ENCODE results near the gene CPT1A.
A peak's percentile ranks its signal among the peaks of the same experiment; 100 is the strongest.
"Not testable (repeated sequence)": the region's sequence is repeated elsewhere in the genome, so short reads cannot be mapped to it uniquely, and the experiment has no call there.

The CPT1A gene

GRCh38 chr11:68865241-68865640, 23.5 kb upstream of the CPT1A start:
- Histone ChIP-seq H3K4me1 (ENCODE audit: control insufficient read depth, insufficient read depth, low read length) (no peaks in the 10 kb centered on the region), H3K27me3 (ENCODE audit: control insufficient read depth, insufficient read depth, low read length) (no peaks in the 10 kb centered on the region), H3K27ac (ENCODE audit: low read depth, low read length) (no peak overlapping the region), H3K36me3 (ENCODE audit: control insufficient read depth, insufficient read depth, low read length) (no peaks in the 10 kb centered on the region), H3K4me3 (ENCODE audit: low read length) (no peak overlapping the region), H3K9ac (ENCODE audit: low read length) (no peak overlapping the region)

GRCh38 chr11:68863553-68864265, 22.0 kb upstream of the CPT1A start:
- no peaks in the 10 kb centered on the region for H3K36me3 ChIP-seq (ENCODE audit: control insufficient read depth, insufficient read depth, low read length)
- no peak overlapping the region for H3K9ac ChIP-seq (ENCODE audit: low read length)
- H3K4me3 ChIP-seq (ENCODE audit: low read length): no peak overlapping the region
- H3K4me1 ChIP-seq (ENCODE audit: control insufficient read depth, insufficient read depth, low read length): no peaks in the 10 kb centered on the region
- H3K27ac ChIP-seq (ENCODE audit: low read depth, low read length): no peak overlapping the region
- H3K27me3 ChIP-seq (ENCODE audit: control insufficient read depth, insufficient read depth, low read length): no peaks in the 10 kb centered on the region

GRCh38 chr11:68862421-68862820, 20.7 kb upstream of the CPT1A start:
- H3K27me3 ChIP-seq (ENCODE audit: control insufficient read depth, insufficient read depth, low read length): no peaks in the 10 kb centered on the region
- no peak overlapping the region for H3K4me3 ChIP-seq (ENCODE audit: low read length)
- no peaks in the 10 kb centered on the region for H3K36me3 ChIP-seq (ENCODE audit: control insufficient read depth, insufficient read depth, low read length)
- H3K9ac ChIP-seq (ENCODE audit: low read length): no peak overlapping the region
- no peak overlapping the region for H3K27ac ChIP-seq (ENCODE audit: low read depth, low read length)
- no peaks in the 10 kb centered on the region for H3K4me1 ChIP-seq (ENCODE audit: control insufficient read depth, insufficient read depth, low read length)

GRCh38 chr11:68859123-68859522, 17.4 kb upstream of the CPT1A start:
- Histone ChIP-seq H3K4me1 (ENCODE audit: control insufficient read depth, insufficient read depth, low read length) (no peaks in the 10 kb centered on the region), H3K27me3 (ENCODE audit: control insufficient read depth, insufficient read depth, low read length) (peaks cover 2% of the 10 kb centered on the region), H3K27ac (ENCODE audit: low read depth, low read length) (no peak overlapping the region), H3K36me3 (ENCODE audit: control insufficient read depth, insufficient read depth, low read length) (no peaks in the 10 kb centered on the region), H3K9ac (ENCODE audit: low read length) (no peak overlapping the region), H3K4me3 (ENCODE audit: low read length) (no peak overlapping the region)

- H3K4me1 ChIP-seq (ENCODE audit: control insufficient read depth, insufficient read depth, low read length): no peaks in the 10 kb centered on the region
- peaks cover 4% of the 10 kb centered on the region for H3K27me3 ChIP-seq (ENCODE audit: control insufficient read depth, insufficient read depth, low read length)
- peak overlapping the region; percentile 58 for H3K27ac ChIP-seq (ENCODE audit: low read depth, low read length)
- no peak overlapping the region for H3K4me3 ChIP-seq (ENCODE audit: low read length)
- H3K9ac ChIP-seq (ENCODE audit: low read length): no peak overlapping the region
- no peaks in the 10 kb centered on the region for H3K36me3 ChIP-seq (ENCODE audit: control insufficient read depth, insufficient read depth, low read length)
Observed at GRCh38 chr11:68857037-68857586, 15.4 kb upstream of the CPT1A start.

GRCh38 chr11:68856425-68857030, 14.8 kb upstream of the CPT1A start:
- not testable (repeated sequence) for H3K27me3 ChIP-seq (ENCODE audit: control insufficient read depth, insufficient read depth, low read length); H3K4me1 ChIP-seq (ENCODE audit: control insufficient read depth, insufficient read depth, low read length); H3K4me3 ChIP-seq (ENCODE audit: low read length); H3K36me3 ChIP-seq (ENCODE audit: control insufficient read depth, insufficient read depth, low read length); H3K9ac ChIP-seq (ENCODE audit: low read length)
- H3K27ac ChIP-seq (ENCODE audit: low read depth, low read length): peak overlapping the region; percentile 58

GRCh38 chr11:68855205-68855981, 13.7 kb upstream of the CPT1A start:
- H3K4me3 ChIP-seq (ENCODE audit: low read length): peak overlapping the region; percentile 66
- no peaks in the 10 kb centered on the region for H3K4me1 ChIP-seq (ENCODE audit: control insufficient read depth, insufficient read depth, low read length)
- H3K27ac ChIP-seq (ENCODE audit: low read depth, low read length): no peak overlapping the region
- H3K9ac ChIP-seq (ENCODE audit: low read length): no peak overlapping the region
- no peaks in the 10 kb centered on the region for H3K36me3 ChIP-seq (ENCODE audit: control insufficient read depth, insufficient read depth, low read length)
- peaks cover 4% of the 10 kb centered on the region for H3K27me3 ChIP-seq (ENCODE audit: control insufficient read depth, insufficient read depth, low read length)

- no peak overlapping the region for H3K4me3 ChIP-seq (ENCODE audit: low read length)
- no peaks in the 10 kb centered on the region for H3K4me1 ChIP-seq (ENCODE audit: control insufficient read depth, insufficient read depth, low read length)
- H3K27ac ChIP-seq (ENCODE audit: low read depth, low read length): no peak overlapping the region
- H3K9ac ChIP-seq (ENCODE audit: low read length): no peak overlapping the region
- peaks cover 4% of the 10 kb centered on the region for H3K27me3 ChIP-seq (ENCODE audit: control insufficient read depth, insufficient read depth, low read length)
- no peaks in the 10 kb centered on the region for H3K36me3 ChIP-seq (ENCODE audit: control insufficient read depth, insufficient read depth, low read length)
Observed at GRCh38 chr11:68854273-68854958, 12.7 kb upstream of the CPT1A start.

GRCh38 chr11:68852628-68853027, 10.9 kb upstream of the CPT1A start:
- no peak overlapping the region for H3K9ac ChIP-seq (ENCODE audit: low read length)
- H3K27me3 ChIP-seq (ENCODE audit: control insufficient read depth, insufficient read depth, low read length): peaks cover 4% of the 10 kb centered on the region
- no peak overlapping the region for H3K27ac ChIP-seq (ENCODE audit: low read depth, low read length)
- H3K4me3 ChIP-seq (ENCODE audit: low read length): no peak overlapping the region
- no peaks in the 10 kb centered on the region for H3K4me1 ChIP-seq (ENCODE audit: control insufficient read depth, insufficient read depth, low read length)
- no peaks in the 10 kb centered on the region for H3K36me3 ChIP-seq (ENCODE audit: control insufficient read depth, insufficient read depth, low read length)

- no peaks in the 10 kb centered on the region for H3K27me3 ChIP-seq (ENCODE audit: control insufficient read depth, insufficient read depth, low read length)
- no peak overlapping the region for H3K27ac ChIP-seq (ENCODE audit: low read depth, low read length)
- H3K9ac ChIP-seq (ENCODE audit: low read length): no peak overlapping the region
- no peaks in the 10 kb centered on the region for H3K4me1 ChIP-seq (ENCODE audit: control insufficient read depth, insufficient read depth, low read length)
- no peak overlapping the region for H3K4me3 ChIP-seq (ENCODE audit: low read length)
- H3K36me3 ChIP-seq (ENCODE audit: control insufficient read depth, insufficient read depth, low read length): no peaks in the 10 kb centered on the region
Observed at GRCh38 chr11:68848429-68848828, 6.7 kb upstream of the CPT1A start.

- no peaks in the 10 kb centered on the region for H3K36me3 ChIP-seq (ENCODE audit: control insufficient read depth, insufficient read depth, low read length)
- no peak overlapping the region for H3K9ac ChIP-seq (ENCODE audit: low read length)
- H3K27ac ChIP-seq (ENCODE audit: low read depth, low read length): no peak overlapping the region
- no peaks in the 10 kb centered on the region for H3K27me3 ChIP-seq (ENCODE audit: control insufficient read depth, insufficient read depth, low read length)
- peaks cover under 1% of the 10 kb centered on the region for H3K4me1 ChIP-seq (ENCODE audit: control insufficient read depth, insufficient read depth, low read length)
- H3K4me3 ChIP-seq (ENCODE audit: low read length): no peak overlapping the region
Observed at GRCh38 chr11:68847395-68847794, 5.7 kb upstream of the CPT1A start.

GRCh38 chr11:68845351-68846002, 3.8 kb upstream of the CPT1A start:
- Histone ChIP-seq H3K27ac (ENCODE audit: low read depth, low read length) (no peak overlapping the region), H3K36me3 (ENCODE audit: control insufficient read depth, insufficient read depth, low read length) (no peaks in the 10 kb centered on the region), H3K4me3 (ENCODE audit: low read length) (no peak overlapping the region), H3K4me1 (ENCODE audit: control insufficient read depth, insufficient read depth, low read length) (peaks cover 4% of the 10 kb centered on the region), H3K27me3 (ENCODE audit: control insufficient read depth, insufficient read depth, low read length) (no peaks in the 10 kb centered on the region), H3K9ac (ENCODE audit: low read length) (no peak overlapping the region)
